ENCODE data around the gene POLD1. TPM values are rescaled to one million over a fixed set of nuclear protein-coding genes. Genes with fewer than 3 reads are reported as not detected.

POLD1 gene
- total RNA-seq, 2 experiments from 2014 or later = 190 to 191 TPM

DNA sequence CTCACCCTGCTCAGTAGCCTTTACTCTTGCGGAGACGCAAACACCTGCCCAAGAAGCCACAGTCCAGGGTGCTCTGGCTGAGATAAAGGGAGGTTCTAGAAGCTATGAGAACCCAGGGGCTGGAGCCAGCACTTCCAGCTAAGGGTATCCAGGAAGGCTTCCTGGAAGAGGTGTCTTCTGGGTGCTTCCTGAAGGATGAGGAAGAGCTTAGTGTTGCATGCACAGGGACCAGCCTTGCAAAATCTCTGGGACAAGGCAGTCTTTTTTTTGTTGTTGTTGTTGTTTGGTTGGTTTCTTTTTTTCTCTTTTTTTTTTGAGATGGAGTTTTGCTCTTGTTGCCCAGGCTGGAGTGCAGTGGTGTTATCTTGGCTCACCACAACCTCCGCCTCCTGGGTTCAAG, 69.1 kb downstream of the POLD1 start:
- H3K27ac Mint-ChIP-seq = no peak overlapping the region
- H3K9me3 Mint-ChIP-seq = no peaks in the 10 kb centered on the region
- peaks cover 14% of the 10 kb centered on the region for H3K27me3 Mint-ChIP-seq
- ChIA-PET CTCF (no interaction called here), POLR2A (no interaction called here)
- no peaks in the 10 kb centered on the region for H3K36me3 Mint-ChIP-seq
- H3K4me3 Mint-ChIP-seq = no peak overlapping the region
- intact Hi-C loops (cut with micrococcal nuclease) = no loop called here
- DNase-seq = no peak
- no peaks in the 10 kb centered on the region for H3K4me1 Mint-ChIP-seq (ENCODE audit: low read depth)

DNA sequence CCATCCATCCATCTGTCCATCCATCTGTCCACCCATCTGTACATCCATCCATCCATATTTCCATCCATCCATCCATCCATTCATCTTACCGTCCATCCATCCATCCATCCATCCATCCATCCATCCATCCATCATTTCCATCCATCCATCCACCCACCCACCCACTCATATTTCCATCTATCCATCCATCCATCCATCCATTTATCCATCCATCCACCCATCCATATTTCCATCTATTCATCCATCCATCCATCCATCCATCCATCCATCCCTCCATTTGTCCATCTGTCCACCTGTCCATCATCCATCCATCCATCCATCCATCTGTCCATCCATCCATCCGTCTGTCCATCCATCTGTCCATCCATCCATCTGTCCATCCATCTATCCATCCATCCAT, 71.8 kb downstream of the POLD1 start:
- Mint-ChIP-seq H3K4me3 (no peak overlapping the region), H3K27me3 (peaks cover 29% of the 10 kb centered on the region), H3K9me3 (no peaks in the 10 kb centered on the region), H3K27ac (no peak overlapping the region), H3K36me3 (no peaks in the 10 kb centered on the region), H3K4me1 (ENCODE audit: low read depth) (peaks cover 8% of the 10 kb centered on the region)
- intact Hi-C loops (cut with micrococcal nuclease) = no loop called here
- DNase-seq = no peak
- CTCF ChIA-PET = interaction anchor here (0.7 kb wide), 1 partner anchor 152 kb away, joined by 3 read pairs; no protein-coding TSS in a partner anchor
- POLR2A ChIA-PET = no interaction called here

DNA sequence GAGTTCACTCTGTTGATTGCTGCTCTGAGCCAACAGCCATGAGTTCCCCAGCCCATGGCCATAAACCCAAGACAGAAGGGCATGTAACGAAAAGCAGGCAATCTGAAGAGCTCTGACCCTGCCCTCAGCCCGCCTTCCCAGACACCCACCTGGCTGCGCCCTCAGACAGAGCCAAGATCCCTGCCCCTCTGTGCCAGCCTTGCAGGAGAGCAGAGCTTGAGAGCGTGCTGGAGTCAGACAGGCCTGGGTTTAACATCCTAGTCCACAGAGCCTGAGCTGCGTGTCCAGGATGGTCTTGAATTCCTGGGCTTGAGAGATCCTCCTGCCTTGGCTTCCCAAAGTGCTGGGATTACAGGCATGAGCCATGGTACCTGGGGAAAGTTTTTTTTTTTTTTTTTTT, 73.2 kb downstream of the POLD1 start:
- ChIA-PET POLR2A (no interaction called here), CTCF (interaction anchor here (1.2 kb wide), 1 partner anchor 100 kb away, joined by 3 read pairs; no protein-coding TSS in a partner anchor)
- H3K27ac Mint-ChIP-seq = no peak overlapping the region
- no peaks in the 10 kb centered on the region for H3K9me3 Mint-ChIP-seq
- peaks cover 13% of the 10 kb centered on the region for H3K4me1 Mint-ChIP-seq (ENCODE audit: low read depth)
- no peak overlapping the region for H3K4me3 Mint-ChIP-seq
- intact Hi-C loops (cut with micrococcal nuclease) = no loop called here
- no peaks in the 10 kb centered on the region for H3K36me3 Mint-ChIP-seq
- no peak for DNase-seq
- peaks cover 34% of the 10 kb centered on the region for H3K27me3 Mint-ChIP-seq

DNA sequence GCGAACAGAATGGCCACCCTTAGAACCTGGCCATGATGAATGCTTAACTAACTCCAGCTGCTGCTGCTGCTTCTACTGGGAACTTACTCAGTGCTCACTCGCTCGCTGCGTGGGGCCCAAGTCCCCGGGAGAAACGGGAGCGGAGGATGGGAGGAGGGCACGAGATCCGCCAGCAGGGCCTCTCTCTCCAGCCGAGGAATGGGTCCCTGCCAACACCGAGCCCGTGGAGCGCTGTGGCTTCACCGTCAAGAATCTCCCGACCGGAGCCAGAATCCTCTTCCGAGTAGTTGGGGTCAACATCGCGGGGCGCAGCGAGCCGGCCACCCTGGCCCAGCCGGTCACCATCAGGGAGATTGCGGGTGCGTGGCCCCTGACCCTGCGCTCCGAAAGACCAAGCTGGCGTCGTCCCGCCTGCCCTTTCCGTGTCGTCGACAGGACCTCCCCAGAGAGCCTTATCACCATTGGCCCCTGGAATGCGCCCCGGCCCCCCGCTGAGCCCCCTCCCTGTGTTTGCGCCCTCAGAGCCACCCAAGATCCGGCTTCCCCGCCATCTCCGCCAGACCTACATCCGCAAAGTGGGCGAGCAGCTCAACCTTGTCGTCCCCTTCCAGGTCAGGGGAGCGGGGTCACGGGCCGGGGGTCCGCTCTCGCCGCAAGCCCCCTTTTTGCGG, 74.4 kb downstream of the POLD1 start:
- no peak for DNase-seq
- Mint-ChIP-seq H3K27me3 (peaks cover 39% of the 10 kb centered on the region), H3K27ac (no peak overlapping the region), H3K36me3 (no peaks in the 10 kb centered on the region), H3K4me1 (ENCODE audit: low read depth) (peaks cover 13% of the 10 kb centered on the region), H3K4me3 (no peak overlapping the region), H3K9me3 (no peaks in the 10 kb centered on the region)
- ChIA-PET CTCF (interaction anchor here (1.0 kb wide), 1 partner anchor 43 kb away, joined by 4 read pairs; no protein-coding TSS in a partner anchor), POLR2A (no interaction called here)
- intact Hi-C loops (cut with micrococcal nuclease) = no loop called here

DNA sequence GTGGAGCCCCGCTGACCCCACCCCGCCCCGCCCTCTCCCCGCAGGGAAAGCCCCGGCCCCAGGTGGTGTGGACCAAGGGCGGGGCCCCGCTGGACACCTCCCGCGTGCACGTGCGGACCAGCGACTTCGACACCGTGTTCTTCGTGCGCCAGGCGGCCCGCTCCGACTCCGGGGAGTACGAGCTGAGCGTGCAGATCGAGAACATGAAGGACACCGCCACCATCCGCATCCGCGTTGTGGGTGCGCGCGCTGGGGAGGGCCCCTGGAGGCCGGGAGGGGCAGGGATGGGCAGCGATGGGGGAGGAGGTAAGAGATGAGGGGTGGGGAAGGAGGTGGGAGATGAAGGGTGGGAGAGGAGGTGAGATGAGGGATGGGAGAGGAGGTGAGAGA, 74.9 kb downstream of the POLD1 start:
- no peaks in the 10 kb centered on the region for H3K36me3 Mint-ChIP-seq
- DNase-seq = no peak
- CTCF ChIA-PET = no interaction called here

DNA sequence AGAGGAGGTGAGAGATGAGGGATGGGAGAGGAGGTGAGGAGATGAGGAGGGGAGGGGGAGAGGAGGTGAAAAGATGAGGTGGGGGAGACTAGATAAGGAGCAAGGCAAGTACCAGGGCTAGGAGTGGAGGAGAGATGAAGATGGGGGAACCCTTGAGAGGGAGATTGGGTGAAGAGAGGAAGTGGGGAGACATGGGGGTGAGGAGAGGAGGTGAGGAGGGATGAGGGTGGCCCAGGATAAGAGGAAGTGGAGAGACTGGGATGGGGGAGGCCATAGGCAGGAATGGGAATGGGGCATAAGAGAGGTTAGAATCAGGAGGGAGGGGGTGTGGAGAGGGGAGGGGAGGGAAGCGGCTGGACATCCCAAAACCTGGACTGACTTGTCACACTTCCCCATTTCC, 75.5 kb downstream of the POLD1 start:
- no peak overlapping the region for H3K27ac Mint-ChIP-seq
- H3K9me3 Mint-ChIP-seq = no peaks in the 10 kb centered on the region
- ChIA-PET POLR2A (no interaction called here), CTCF (interaction anchor here (1.1 to 4.8 kb wide), 9 partner anchors 10 to 126 kb away, joined by 3 to 54 read pairs (median 6); partner anchors contain the start of gene POLD1)
- peaks cover 13% of the 10 kb centered on the region for H3K4me1 Mint-ChIP-seq (ENCODE audit: low read depth)
- intact Hi-C loops (cut with micrococcal nuclease) = loop anchor here (2.0 to 5.0 kb wide), 2 partner anchors 42 to 207 kb away; partner anchors contain the start of gene SPIB
- no peak overlapping the region for H3K4me3 Mint-ChIP-seq
- no peak for DNase-seq
- H3K27me3 Mint-ChIP-seq = peaks cover 39% of the 10 kb centered on the region
- H3K36me3 Mint-ChIP-seq = no peaks in the 10 kb centered on the region

More for the DNA sequence above, 74.9 kb downstream of the POLD1 start:
- peaks cover 39% of the 10 kb centered on the region for H3K27me3 Mint-ChIP-seq
- no peak overlapping the region for H3K4me3 Mint-ChIP-seq
- intact Hi-C loops (cut with micrococcal nuclease) = no loop called here
- H3K27ac Mint-ChIP-seq = no peak overlapping the region
- H3K9me3 Mint-ChIP-seq = no peaks in the 10 kb centered on the region
- POLR2A ChIA-PET = no interaction called here
- peaks cover 13% of the 10 kb centered on the region for H3K4me1 Mint-ChIP-seq (ENCODE audit: low read depth)

DNA sequence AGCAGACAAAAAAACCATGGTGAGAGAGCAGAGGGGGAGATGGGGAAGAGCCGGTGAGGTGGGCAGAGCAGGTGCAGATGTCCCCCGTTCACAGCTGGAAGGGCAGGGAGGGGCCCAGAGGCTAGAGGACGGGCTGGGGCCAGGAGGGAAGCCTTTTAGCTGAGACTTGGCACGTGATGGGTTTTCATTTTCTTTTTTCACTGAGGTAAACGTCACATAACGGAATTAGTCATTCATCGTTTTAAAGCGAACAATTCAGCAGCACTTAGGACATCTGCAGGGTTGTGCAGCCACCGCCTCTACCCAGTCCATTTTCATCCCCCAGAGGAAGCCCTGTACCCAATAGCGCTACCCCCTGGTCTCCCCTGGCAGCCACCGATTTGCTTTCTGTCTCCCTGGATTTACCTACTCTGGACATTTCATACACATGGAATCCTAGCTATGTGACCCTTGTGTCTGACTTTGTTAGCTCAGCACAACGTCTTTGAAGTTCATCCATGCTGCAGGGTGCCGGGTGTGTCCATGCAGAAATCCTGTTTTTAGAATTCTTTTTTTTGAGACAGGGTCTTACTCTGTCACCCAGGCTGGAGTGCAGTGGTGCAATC, 76.1 kb downstream of the POLD1 start:
- Mint-ChIP-seq H3K27me3 (peaks cover 36% of the 10 kb centered on the region), H3K9me3 (no peaks in the 10 kb centered on the region), H3K4me3 (no peak overlapping the region), H3K36me3 (no peaks in the 10 kb centered on the region), H3K27ac (no peak overlapping the region), H3K4me1 (ENCODE audit: low read depth) (peaks cover 13% of the 10 kb centered on the region)
- intact Hi-C loops (cut with micrococcal nuclease) = loop anchor here (2.0 to 5.0 kb wide), 2 partner anchors 43 to 207 kb away; partner anchors contain the start of gene SPIB
- CTCF ChIA-PET = interaction anchor here (0.6 to 4.8 kb wide), 23 partner anchors 10 to 242 kb away, joined by 3 to 54 read pairs (median 5); partner anchors contain the start of gene POLD1
- DNase-seq = peak; percentile 47
- POLR2A ChIA-PET = interaction anchor here (1.3 kb wide), 1 partner anchor 103 kb away, joined by 10 read pairs; no protein-coding TSS in a partner anchor

DNA sequence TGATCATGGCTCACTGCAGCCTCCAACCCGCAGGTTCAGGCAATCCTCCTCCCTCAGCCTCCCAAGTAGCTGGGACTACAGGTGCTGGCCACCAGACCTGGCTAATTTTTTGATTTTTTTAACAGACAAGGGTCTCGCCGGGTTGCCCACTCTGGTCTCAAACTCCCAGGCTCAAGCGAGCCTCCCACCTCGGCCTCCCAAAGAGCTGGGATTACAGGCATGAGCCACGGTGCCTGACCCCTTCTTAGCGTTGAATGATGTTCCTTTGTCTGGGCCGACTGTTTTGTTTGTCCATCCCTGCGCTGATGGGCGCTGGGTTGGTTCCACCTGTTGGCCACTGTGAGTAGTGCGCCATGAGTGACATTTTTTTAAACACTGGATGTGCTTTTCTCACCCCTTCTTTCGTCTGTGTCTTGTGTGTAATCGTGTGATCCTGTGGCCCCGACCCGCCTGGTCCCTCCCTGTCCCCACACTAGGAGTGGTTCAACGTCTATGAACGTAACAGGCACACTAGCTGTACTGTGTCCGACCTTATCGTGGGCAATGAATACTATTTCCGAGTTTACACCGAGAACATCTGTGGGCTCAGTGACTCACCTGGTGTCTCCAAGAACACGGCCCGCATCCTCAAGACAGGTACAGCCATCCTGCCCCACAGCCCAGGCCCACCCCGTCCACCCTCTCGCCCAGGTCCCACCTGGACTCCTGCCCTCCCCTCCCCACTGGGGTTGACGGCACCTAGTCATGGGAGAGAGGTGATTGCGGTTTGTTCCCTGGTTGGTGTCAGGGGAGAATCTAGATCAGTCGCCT, 77.1 kb downstream of the POLD1 start:
- H3K4me3 Mint-ChIP-seq = no peak overlapping the region
- DNase-seq = peak; percentile 80
- ChIA-PET POLR2A (interaction anchor here (0.9 to 1.3 kb wide), 2 partner anchors 104 to 126 kb away, joined by 3 to 10 read pairs; no protein-coding TSS in a partner anchor), CTCF (interaction anchor here (0.7 to 4.8 kb wide), 25 partner anchors 11 to 243 kb away, joined by 3 to 54 read pairs (median 5); partner anchors contain the start of gene POLD1)
- no peak overlapping the region for H3K27ac Mint-ChIP-seq
- H3K9me3 Mint-ChIP-seq = no peaks in the 10 kb centered on the region
- intact Hi-C loops (cut with micrococcal nuclease) = loop anchor here (1.0 to 5.0 kb wide), 4 partner anchors 44 to 208 kb away; partner anchors contain the start of gene SPIB
- H3K4me1 Mint-ChIP-seq (ENCODE audit: low read depth) = peaks cover 13% of the 10 kb centered on the region
- H3K27me3 Mint-ChIP-seq = peaks cover 36% of the 10 kb centered on the region
- no peaks in the 10 kb centered on the region for H3K36me3 Mint-ChIP-seq

DNA sequence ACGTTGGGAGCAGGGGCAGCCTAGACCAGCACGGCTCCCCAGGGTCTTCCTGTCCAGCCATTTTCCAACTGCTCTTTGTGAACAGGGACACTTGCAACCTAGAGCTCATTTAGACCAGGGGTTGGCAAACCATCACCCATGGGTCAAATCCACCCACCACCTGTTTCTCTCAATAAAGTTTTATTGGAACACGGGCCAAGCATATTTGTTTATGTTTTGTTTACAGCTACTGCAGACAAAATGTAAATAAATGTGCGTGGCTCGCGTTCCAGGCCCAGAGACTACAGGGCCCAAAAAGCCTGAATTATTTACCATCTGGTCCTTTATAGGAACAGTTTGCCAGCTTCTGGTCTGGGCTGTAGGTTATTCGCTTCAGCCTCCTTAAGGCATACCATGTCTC, 78.8 kb downstream of the POLD1 start:
- Mint-ChIP-seq H3K4me1 (ENCODE audit: low read depth) (peaks cover 13% of the 10 kb centered on the region), H3K27ac (no peak overlapping the region), H3K27me3 (peaks cover 26% of the 10 kb centered on the region), H3K4me3 (no peak overlapping the region), H3K9me3 (no peaks in the 10 kb centered on the region), H3K36me3 (no peaks in the 10 kb centered on the region)
- DNase-seq = no peak
- ChIA-PET CTCF (interaction anchor here (0.6 to 4.8 kb wide), 7 partner anchors 13 to 211 kb away, joined by 3 to 54 read pairs (median 3); no protein-coding TSS in a partner anchor), POLR2A (no interaction called here)
- intact Hi-C loops (cut with micrococcal nuclease) = loop anchor here (5.0 kb wide), 1 partner anchor 46 kb away; the partner anchor contains the start of gene SPIB

DNA sequence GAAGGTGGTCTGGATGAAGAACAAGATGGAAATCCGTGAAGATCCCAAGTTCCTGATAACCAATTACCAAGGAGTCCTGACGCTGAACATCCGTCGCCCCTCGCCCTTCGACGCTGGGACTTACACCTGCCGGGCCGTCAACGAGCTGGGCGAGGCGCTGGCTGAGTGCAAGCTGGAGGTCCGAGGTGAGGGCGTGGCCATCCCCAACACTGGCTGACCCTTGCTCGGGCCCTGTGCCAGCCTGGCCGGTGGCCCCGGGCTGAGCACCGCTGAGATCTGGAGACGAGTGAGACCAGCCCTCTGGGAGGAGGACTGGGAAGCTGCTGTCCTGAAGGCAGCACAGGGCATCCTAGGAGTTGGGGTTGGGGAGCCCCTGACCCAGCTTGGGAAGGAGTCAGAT, 80.2 kb downstream of the POLD1 start:
- DNase-seq = no peak
- Mint-ChIP-seq H3K4me1 (ENCODE audit: low read depth) (peaks cover 13% of the 10 kb centered on the region), H3K27me3 (peaks cover 23% of the 10 kb centered on the region), H3K27ac (no peak overlapping the region), H3K36me3 (no peaks in the 10 kb centered on the region), H3K9me3 (no peaks in the 10 kb centered on the region), H3K4me3 (no peak overlapping the region)
- intact Hi-C loops (cut with micrococcal nuclease) = loop anchor here (5.0 kb wide), 1 partner anchor 47 kb away; the partner anchor contains the start of gene SPIB
- CTCF ChIA-PET = interaction anchor here (0.8 to 4.8 kb wide), 3 partner anchors 95 to 212 kb away, joined by 4 to 54 read pairs (median 4); no protein-coding TSS in a partner anchor
- POLR2A ChIA-PET = no interaction called here

DNA sequence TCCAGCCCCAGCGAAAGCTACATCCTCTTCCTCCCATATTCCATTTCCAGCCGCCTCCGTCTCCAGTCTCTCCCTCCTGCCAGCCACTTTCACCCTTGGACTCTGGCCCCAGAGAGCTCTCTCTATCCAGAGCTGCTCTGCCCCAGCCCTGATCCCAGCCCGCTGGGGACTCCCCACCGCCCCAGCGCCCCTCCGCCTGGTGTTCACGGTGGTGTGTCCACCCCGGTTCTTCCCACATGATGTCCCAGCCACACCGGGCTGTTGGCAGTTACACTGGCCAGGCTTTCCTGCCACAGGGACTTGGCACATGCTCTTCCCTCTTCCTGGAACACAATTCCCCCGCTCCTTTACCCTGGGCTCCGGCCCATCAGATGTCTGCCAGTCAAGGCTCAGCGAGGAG, 80.9 kb downstream of the POLD1 start:
- Mint-ChIP-seq H3K9me3 (no peaks in the 10 kb centered on the region), H3K4me1 (ENCODE audit: low read depth) (peaks cover 11% of the 10 kb centered on the region), H3K36me3 (no peaks in the 10 kb centered on the region), H3K27me3 (peaks cover 19% of the 10 kb centered on the region), H3K27ac (no peak overlapping the region), H3K4me3 (no peak overlapping the region)
- ChIA-PET CTCF (interaction anchor here (0.8 to 1.1 kb wide), 2 partner anchors 96 to 213 kb away, joined by 4 read pairs; no protein-coding TSS in a partner anchor), POLR2A (no interaction called here)
- intact Hi-C loops (cut with micrococcal nuclease) = loop anchor here (5.0 kb wide), 1 partner anchor 48 kb away; the partner anchor contains the start of gene SPIB
- DNase-seq = no peak

Data from activated CD4-positive, alpha-beta memory T cell treated with anti-CD3 and anti-CD28 coated beads for 36 hours (primary cell).